ENCODE measurements around the gene MAMLD1.

GRCh38 chrX:150362599-150363481 is at the start of gene MAMLD1:
- TF ChIP-seq GATA2 (IDR thresholded peaks at IDR 0.05; ENCODE audit: insufficient read depth, insufficient read length, low read depth, low read length) = no peak
- TF ChIP-seq, protein P1, sequence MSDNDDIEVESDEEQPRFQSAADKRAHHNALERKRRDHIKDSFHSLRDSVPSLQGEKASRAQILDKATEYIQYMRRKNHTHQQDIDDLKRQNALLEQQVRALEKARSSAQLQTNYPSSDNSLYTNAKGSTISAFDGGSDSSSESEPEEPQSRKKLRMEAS (IDR thresholded peaks at IDR 0.05; ENCODE audit: insufficient read depth, insufficient read length) = no peak
- TF ChIP-seq POLR2AphosphoS5 (IDR thresholded peaks at IDR 0.05; ENCODE audit: insufficient read depth, low read depth, low read length) = no peak
- no peak for TF ChIP-seq POLR2A (IDR thresholded peaks at IDR 0.05; ENCODE audit: low read depth, low read length)
- TF ChIP-seq, protein P2, sequence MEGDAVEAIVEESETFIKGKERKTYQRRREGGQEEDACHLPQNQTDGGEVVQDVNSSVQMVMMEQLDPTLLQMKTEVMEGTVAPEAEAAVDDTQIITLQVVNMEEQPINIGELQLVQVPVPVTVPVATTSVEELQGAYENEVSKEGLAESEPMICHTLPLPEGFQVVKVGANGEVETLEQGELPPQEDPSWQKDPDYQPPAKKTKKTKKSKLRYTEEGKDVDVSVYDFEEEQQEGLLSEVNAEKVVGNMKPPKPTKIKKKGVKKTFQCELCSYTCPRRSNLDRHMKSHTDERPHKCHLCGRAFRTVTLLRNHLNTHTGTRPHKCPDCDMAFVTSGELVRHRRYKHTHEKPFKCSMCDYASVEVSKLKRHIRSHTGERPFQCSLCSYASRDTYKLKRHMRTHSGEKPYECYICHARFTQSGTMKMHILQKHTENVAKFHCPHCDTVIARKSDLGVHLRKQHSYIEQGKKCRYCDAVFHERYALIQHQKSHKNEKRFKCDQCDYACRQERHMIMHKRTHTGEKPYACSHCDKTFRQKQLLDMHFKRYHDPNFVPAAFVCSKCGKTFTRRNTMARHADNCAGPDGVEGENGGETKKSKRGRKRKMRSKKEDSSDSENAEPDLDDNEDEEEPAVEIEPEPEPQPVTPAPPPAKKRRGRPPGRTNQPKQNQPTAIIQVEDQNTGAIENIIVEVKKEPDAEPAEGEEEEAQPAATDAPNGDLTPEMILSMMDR (IDR thresholded peaks at IDR 0.05; ENCODE audit: extremely low read depth in 1 of 2, insufficient read depth in 1 of 2, low read depth in 1 of 2, low read length in 2 of 2) = peak in 1 of 2 donors; percentile 18
- TF ChIP-seq FOS (IDR thresholded peaks at IDR 0.05; ENCODE audit: borderline replicate concordance, insufficient read depth, low read length) = no peak
- no peak for TF ChIP-seq EZH2 (IDR thresholded peaks at IDR 0.05; ENCODE audit: borderline replicate concordance, low read depth, low read length, severe bottlenecking)
- no peak for TF ChIP-seq MYC (IDR thresholded peaks at IDR 0.05; ENCODE audit: low read depth, low read length)
- TF ChIP-seq JUN (IDR thresholded peaks at IDR 0.05; ENCODE audit: borderline replicate concordance, insufficient read depth, insufficient read length, low read depth) = no peak

All from endothelial cell of umbilical vein (primary cell).